Endothelial cell of umbilical vein (primary cell): Measurements from ENCODE around the gene TUBA4A. TPM values are rescaled to one million over a fixed set of nuclear protein-coding genes. Genes with fewer than 3 reads are reported as not detected.

Experiments used
- BruUV-seq: library from RNA; stranded (reverse); fragments of 400-500 nt; replicated peaks from 2 replicates; lab custom pipeline; 2021; lab: Mats Ljungman, UMichigan
- CTCF ChIA-PET: fragments of 300-600, 350-600 bp; sonication (Branson Sonifier 250); formaldehyde crosslinking; loops from one replicate; lab custom pipeline; 2021; ENCODE audit warnings: antibody characterized with exemption, inconsistent platforms; lab: Charles Lee
- POLR2A ChIA-PET: fragments of 300-600, 350-600 bp; sonication (Branson Sonifier 250); formaldehyde crosslinking; loops from one replicate; lab custom pipeline; 2021; ENCODE audit warnings: antibody characterized with exemption, inconsistent platforms; lab: Charles Lee
- DNase-seq: peaks from one replicate; pipeline ENCODE4 v3.0.0-alpha.2; 2011; ENCODE audit warnings: low read depth, low spot score
- FAIRE-seq: peaks from 2 replicates; lab custom pipeline; 2011; peaks lifted over from hg19 to GRCh38; lab: Jason Lieb, UNC
- H2AFZ ChIP-seq: 2 replicates; pipeline ENCODE4 v1.6.0; 2012; ENCODE audit warnings: low read depth, low read length, control low read depth, inconsistent platforms
- H3K27ac ChIP-seq: 2 replicates; pipeline ENCODE4 v1.5.1; 2011; ENCODE audit warnings: low read depth, mild to moderate bottlenecking, control low read depth, low read length, moderate library complexity; ENCODE audit not compliant: insufficient read depth
- H3K27me3 ChIP-seq, 2 experiments: 2 replicates each; pipeline versions ENCODE4 v1.6.0 to v1.6.1; 2011; ENCODE audit warnings: low read length in 2 of 2, mixed read lengths in 1 of 2; ENCODE audit not compliant: control insufficient read depth in 2 of 2, insufficient read depth in 2 of 2
- H3K36me3 ChIP-seq, 2 experiments: 2 replicates in 1 of 2; 3 replicates in 1 of 2; pipeline ENCODE4 v1.5.1; 2011; ENCODE audit warnings: low read length in 2 of 2, mild to moderate bottlenecking in 1 of 2, moderate library complexity in 1 of 2; ENCODE audit not compliant: control insufficient read depth in 2 of 2, insufficient read depth in 2 of 2; ENCODE audit errors: extremely low read depth in 1 of 2
- H3K4me1 ChIP-seq: 3 replicates; pipeline ENCODE4 v1.5.1; 2011; ENCODE audit warnings: mild to moderate bottlenecking, low read length; ENCODE audit not compliant: control insufficient read depth, insufficient read depth; ENCODE audit errors: extremely low read depth
- H3K4me2 ChIP-seq: 2 replicates; pipeline ENCODE4 v1.6.1; 2011; ENCODE audit warnings: low read length, control low read depth, mixed read lengths; ENCODE audit not compliant: insufficient read depth
- H3K4me3 ChIP-seq, 3 experiments: fragments of 200-600 bp in 1 of 3; sonication (generic), shearing (Covaris generic) in 1 of 3; replicated peaks in 1 of 3; 2 replicates each; pipeline ENCODE4 v1.5.1; 2011 to 2016; ENCODE audit warnings: control low read depth in 3 of 3, low read length in 3 of 3, mild to moderate bottlenecking in 2 of 3, inconsistent platforms in 1 of 3, low read depth in 1 of 3, moderate library complexity in 1 of 3; ENCODE audit not compliant: insufficient read depth in 1 of 3
- H3K79me2 ChIP-seq: 2 replicates; pipeline ENCODE4 v1.6.0; 2012; ENCODE audit warnings: low read length, inconsistent platforms; ENCODE audit not compliant: control insufficient read depth, insufficient read depth
- H3K9ac ChIP-seq: replicated peaks from 2 replicates; pipeline ENCODE3; 2011; ENCODE audit warnings: low read length, control low read depth; ENCODE audit not compliant: insufficient read depth; ENCODE audit errors: extremely low read depth
- H3K9me1 ChIP-seq: replicated peaks from 3 replicates; pipeline ENCODE4 v1.6.0; 2011; ENCODE audit warnings: mild to moderate bottlenecking, low read length; ENCODE audit not compliant: control insufficient read depth, insufficient read depth; ENCODE audit errors: extremely low read depth
- H3K9me3 ChIP-seq: replicated peaks from 2 replicates; pipeline ENCODE4 v1.5.1; 2012; ENCODE audit warnings: low read length, inconsistent platforms; ENCODE audit not compliant: control insufficient read depth, insufficient read depth
- H4K20me1 ChIP-seq: replicated peaks from 2 replicates; pipeline ENCODE3; 2011; ENCODE audit warnings: mild to moderate bottlenecking, low read length; ENCODE audit not compliant: control insufficient read depth, insufficient read depth; ENCODE audit errors: extremely low read depth
- EZH2 ChIP-seq: IDR thresholded peaks from 2 replicates; pipeline ENCODE4 v1.6.1; 2012; ENCODE audit warnings: borderline replicate concordance, low read depth, mild to moderate bottlenecking, moderate library complexity, low read length, inconsistent platforms; ENCODE audit not compliant: severe bottlenecking
- GATA2 ChIP-seq: IDR thresholded peaks from 2 replicates; pipeline ENCODE4 v1.7.0; 2011; ENCODE audit warnings: low read depth, mild to moderate bottlenecking, moderate library complexity, mixed read lengths, low read length; ENCODE audit not compliant: insufficient read length, insufficient read depth
- JUN ChIP-seq: IDR thresholded peaks from 2 replicates; pipeline ENCODE4 v1.6.1; 2011; ENCODE audit warnings: borderline replicate concordance, low read depth; ENCODE audit not compliant: insufficient read length, insufficient read depth
- MYC ChIP-seq: IDR thresholded peaks from one replicate; pipeline ENCODE4 v1.6.1; 2011; ENCODE audit warnings: mild to moderate bottlenecking, low read depth, low read length
- POLR2A ChIP-seq: IDR thresholded peaks from 2 replicates; pipeline ENCODE4 v1.6.1; 2012; ENCODE audit warnings: low read depth, mild to moderate bottlenecking, control low read depth, low read length
- POLR2AphosphoS5 ChIP-seq: IDR thresholded peaks from 2 replicates; pipeline ENCODE4 v1.6.1; 2012; ENCODE audit warnings: low read depth, mild to moderate bottlenecking, control low read depth, low read length, moderate library complexity; ENCODE audit not compliant: insufficient read depth
- dilution Hi-C: fragments of 300-500 bp; cut with MboI; formaldehyde crosslinking; loops from one replicate; pipeline ENCODE4 v1.15.0; 2019; ENCODE audit warnings: low sequenced_read_pairs; ENCODE audit not compliant: extremely low pct_ligation_motif_present
- intact Hi-C: fragments of 100-400 bp; cut with micrococcal nuclease; formaldehyde crosslinking; loops from one replicate; pipeline ENCODE4 v1.10.0; 2022
- polyA plus RNA-seq, 4 experiments: library from polyadenylated mRNA; depleted of rRNA in 3 of 4; stranded (reverse) in 3 of 4; unstranded in 1 of 4; fragments of >200 nt; gene quantifications; 2 replicates each; pipeline versions ENCODE4 v1.2.1 to v1.2.3, GENCODE V29; 2011 to 2012; ENCODE audit warnings: missing spikeins in 1 of 4
- total RNA-seq: library from RNA; stranded (reverse); gene quantifications from 2 replicates; pipeline ENCODE4 v1.2.3, GENCODE V29; 2021
- TF ChIP-seq, protein P1 (sequence below): IDR thresholded peaks from 2 replicates; pipeline ENCODE4 v1.6.1; 2011; ENCODE audit not compliant: insufficient read depth, insufficient read length

Gene TUBA4A
- total and polyA plus RNA-seq, 2 donors (not counting 3 experiments of a cell fraction or from before 2014, with no cell fraction given), result 16.5 to 24.8 TPM

DNA sequence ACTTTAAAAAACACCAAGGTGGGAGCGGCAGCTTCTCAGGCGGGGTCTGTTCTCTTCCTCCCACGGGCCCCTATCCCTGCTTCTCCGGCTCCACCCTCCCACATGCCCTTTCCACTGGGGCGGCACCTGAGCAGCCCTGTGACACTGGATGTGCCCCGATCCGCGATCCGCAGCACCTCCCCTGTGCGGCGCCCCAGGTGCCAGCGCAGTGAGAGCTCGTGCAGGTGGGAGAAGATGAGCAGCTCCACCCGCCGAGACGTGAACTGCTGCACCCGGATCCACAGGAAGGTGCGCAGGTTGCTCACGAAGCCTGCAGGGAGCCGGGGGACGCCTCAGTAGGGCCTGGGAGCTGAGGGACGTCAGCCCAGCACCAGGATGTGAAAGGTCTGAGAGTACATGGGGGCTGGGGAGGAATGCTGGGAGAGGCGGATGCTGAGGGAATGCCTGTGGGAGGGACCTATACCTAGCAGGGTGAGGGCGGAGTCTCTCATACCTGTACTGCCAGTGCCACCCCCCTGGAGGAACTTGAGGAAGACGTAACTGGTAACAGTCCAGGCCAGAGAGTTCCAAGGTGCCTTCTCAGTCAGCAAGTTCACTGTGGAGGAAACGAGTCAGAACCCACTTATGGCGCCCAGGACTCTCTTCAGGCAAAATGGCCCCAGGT lies 37.7 kb downstream of the TUBA4A start:
- intact Hi-C loops (loop anchor here (5.0 kb wide), 1 partner anchor 159 kb away; no protein-coding TSS in a partner anchor), dilution Hi-C loops (no loop called here)
- H3K9me1 ChIP-seq, result no peaks in the 10 kb centered on the region
- ChIA-PET CTCF (interaction anchor here (1.2 to 1.6 kb wide), 2 partner anchors 11 to 79 kb away, joined by 3 to 6 read pairs; no protein-coding TSS in a partner anchor), POLR2A (interaction anchor here (0.6 kb wide), 1 partner anchor 1781 kb away, joined by 8 read pairs; no protein-coding TSS in a partner anchor)
- peaks cover 14% of the 10 kb centered on the region for H3K4me1 ChIP-seq
- no peaks in the 10 kb centered on the region for H3K9me3 ChIP-seq
- H3K9ac ChIP-seq, result no peak overlapping the region
- H3K36me3 ChIP-seq, result peaks cover 3 to 11% of the 10 kb centered on the region in 2 experiments
- BruUV-seq, result no TSS peak
- no peaks in the 10 kb centered on the region for H3K27me3 ChIP-seq
- H3K4me3 ChIP-seq, result no peak overlapping the region
- DNase-seq (no peak), FAIRE-seq (no peak)
- no peak for TF ChIP-seq MYC
- TF ChIP-seq JUN, result no peak
- TF ChIP-seq POLR2A, result no peak
- TF ChIP-seq, protein P1, sequence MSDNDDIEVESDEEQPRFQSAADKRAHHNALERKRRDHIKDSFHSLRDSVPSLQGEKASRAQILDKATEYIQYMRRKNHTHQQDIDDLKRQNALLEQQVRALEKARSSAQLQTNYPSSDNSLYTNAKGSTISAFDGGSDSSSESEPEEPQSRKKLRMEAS, result no peak
- TF ChIP-seq POLR2AphosphoS5, result no peak
- TF ChIP-seq GATA2, result no peak
- TF ChIP-seq EZH2, result no peak
- no peak overlapping the region for H3K27ac ChIP-seq
- H3K4me2 ChIP-seq, result no peak overlapping the region
- H4K20me1 ChIP-seq, result no peaks in the 10 kb centered on the region
- no peak overlapping the region for H2AFZ ChIP-seq
- no peaks in the 10 kb centered on the region for H3K79me2 ChIP-seq
